ENCODE measurements around the gene ZNF189. TPM values are rescaled to one million over a fixed set of nuclear protein-coding genes. Genes with fewer than 3 reads are reported as not detected.

Gene ZNF189
- total RNA-seq, 1 donor from 2014 or later, result 14.2 TPM

GRCh38 chr9:101417977-101418376 lies 19.3 kb downstream of the ZNF189 start:
- intact Hi-C loops (cut with micrococcal nuclease), result no loop called here

DNA sequence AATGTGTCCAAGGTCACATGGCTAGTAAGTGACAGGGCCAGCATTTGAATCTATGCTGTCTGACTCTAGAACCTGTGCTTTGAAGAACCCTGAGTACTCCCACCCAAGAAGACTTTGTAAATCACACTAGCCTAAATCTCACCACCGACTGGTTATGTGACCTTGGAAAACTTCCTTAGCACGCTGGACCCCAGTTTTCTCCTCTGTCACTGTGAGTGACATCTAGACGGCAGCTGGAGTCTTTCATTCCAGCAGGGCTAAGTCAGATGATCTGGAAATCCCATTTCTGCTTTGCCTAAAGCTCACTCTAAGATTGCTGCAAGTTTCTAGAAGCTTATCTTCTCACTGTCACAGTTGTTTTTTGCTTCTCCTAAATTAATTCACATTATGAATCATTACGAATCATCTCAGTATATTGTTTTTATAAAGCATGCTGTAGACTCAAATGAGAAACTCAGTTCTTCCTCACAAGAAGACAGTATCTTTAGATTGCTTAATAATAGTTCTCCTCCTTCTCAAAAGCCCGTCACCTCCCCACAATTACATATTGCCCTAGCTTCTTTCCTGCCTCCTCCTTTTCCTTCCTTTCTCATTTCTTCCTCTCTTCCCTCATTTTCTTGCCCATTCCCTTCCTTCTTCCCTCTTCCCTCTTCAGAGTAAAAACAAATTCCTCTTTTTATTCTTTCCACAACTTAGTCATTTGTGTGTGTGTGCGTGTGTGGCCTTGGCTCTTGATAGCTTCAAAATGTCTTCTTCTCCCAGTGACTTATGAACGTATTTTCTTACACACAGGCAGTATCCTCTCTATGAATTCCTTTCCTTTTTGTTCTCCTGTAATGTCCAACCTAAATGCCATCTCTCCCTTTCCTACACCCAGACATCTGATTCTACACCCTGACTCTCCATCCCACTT lies 20.1 kb downstream of the ZNF189 start:
- intact Hi-C loops (cut with micrococcal nuclease), result no loop called here

DNA sequence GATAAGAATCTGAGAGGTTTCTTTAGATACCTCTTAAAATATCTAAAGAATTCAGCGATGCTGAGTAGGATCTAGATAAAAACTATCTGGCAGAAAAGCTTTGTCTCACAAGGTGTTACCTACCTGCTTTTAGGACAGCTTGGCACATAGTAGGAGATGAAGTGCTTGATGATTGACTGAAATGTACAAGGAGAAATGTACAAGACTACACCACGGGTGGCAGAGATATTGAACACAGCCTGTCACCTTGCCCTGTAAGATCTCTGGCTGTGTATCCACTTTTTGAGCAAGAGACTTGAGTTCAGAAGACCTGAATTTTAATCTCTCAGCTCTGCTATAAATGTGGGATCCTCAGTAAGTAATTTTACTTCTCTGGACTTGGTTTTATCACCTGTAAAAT lies 21.2 kb downstream of the ZNF189 start:
- intact Hi-C loops (cut with micrococcal nuclease), result no loop called here

GRCh38 chr9:101421653-101422065 lies 23.0 kb downstream of the ZNF189 start:
- intact Hi-C loops (cut with micrococcal nuclease), result no loop called here

DNA sequence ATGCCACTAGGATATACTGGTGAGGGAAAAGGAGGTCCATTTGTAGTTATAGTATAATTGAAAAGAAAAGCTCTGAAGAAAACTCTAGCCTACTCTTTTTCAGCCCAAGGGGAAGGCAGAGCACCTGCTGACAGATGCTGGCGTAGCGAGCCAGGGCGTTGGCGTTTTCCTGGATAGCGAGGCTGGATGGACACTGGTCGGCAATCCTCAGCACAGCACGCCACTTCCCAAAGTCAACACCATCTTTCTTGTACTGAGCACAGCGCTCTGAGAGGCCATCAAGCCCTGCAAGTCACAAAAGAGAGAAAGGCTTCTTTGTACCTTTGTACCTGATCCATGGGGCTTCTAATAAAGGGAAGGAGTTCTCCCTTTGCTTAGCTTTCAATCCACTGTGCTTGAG lies 28.7 kb downstream of the ZNF189 start:
- intact Hi-C loops (cut with micrococcal nuclease), result no loop called here

DNA sequence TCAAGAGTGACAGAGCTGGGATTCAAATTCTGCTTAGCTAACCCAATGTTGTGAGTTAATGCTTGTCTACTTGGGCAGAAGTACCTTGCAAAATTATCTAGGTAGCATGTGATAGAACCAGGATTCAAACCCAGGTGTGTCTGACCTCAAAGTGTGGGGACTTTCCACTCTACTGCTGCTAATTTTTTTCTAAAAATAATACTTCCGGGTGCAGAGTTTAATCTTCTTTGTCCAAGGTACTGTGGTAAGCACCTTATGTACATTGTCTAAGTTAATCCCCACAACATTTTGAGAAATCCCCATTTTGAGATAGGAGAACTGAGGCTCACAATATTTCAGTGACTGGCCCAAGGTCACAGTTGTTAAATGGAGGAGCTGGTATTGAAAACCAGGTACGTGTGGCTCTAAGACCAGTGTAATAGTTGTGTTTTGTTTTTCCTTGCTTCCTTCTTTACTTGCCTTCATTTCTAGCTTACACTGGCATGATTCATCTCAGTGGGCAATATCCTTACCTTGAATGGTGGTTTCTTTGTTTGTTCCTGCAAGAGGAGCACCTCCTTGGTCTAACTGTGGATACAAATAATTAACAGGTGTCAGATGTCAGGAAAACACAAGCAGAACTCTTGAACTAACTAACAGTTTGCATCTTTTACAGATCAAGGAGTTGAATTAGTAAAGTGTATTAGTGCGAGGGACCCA lies 29.5 kb downstream of the ZNF189 start:
- intact Hi-C loops (cut with micrococcal nuclease), result no loop called here

DNA sequence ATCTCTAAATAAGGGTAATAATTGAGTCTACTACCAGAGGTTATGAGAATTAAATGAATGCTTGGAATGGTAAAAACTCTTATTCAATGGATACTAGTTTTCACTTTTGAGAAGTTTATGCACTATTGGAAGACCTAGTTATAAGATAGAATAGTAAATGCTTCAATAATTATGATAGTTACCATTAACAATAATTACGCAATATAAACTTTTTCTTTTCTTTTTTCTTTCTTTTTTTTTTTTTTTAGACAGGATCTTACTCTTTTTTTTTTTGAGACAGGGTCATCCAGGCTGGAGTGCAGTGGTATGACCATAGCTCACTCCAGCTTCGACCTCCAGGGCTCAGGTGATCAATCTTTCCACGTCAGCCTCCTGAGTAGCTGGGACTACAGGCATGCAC lies 30.3 kb downstream of the ZNF189 start:
- intact Hi-C loops (cut with micrococcal nuclease), result no loop called here

- intact Hi-C loops (cut with micrococcal nuclease), result no loop called here
Measured at GRCh38 chr9:101429736-101430135, 31.1 kb downstream of the ZNF189 start.

DNA sequence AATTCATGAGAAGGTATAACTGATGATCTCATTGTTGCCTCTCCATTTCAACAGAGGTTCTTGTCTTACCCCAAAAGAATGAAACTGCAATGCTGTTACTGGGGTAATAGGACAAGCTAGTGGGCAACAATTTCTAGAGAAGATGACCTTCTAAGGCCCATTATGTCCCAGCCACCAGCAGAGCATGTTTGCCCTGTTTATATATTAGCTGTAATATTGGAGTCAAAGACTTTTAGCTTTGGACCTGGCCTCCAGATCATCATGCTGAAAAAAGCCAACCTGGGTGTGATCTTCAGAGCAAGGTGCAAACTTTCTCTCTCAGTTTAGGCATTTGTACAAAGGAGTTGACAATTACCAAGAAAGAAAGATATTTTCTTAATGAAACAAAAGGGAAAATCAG lies 33.5 kb downstream of the ZNF189 start:
- intact Hi-C loops (cut with micrococcal nuclease), result no loop called here

DNA sequence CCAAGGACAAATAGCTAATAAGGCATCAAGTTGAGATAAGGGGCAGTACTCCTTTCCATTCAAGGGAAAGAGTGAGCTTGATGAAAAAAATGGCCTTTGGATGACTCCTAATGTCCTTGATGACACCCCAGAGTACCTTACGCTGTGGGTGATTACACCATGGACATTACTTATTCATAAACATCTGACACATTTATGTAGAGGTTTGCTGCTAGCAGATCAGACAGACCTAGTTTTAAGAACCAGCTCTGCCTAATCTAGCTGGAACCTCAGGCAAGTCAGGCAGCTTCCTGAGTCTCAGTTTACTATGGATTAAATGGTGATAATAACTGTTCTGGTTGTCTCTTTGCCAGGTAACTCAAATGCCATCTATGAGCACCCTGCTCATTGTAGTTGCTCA lies 34.1 kb downstream of the ZNF189 start:
- intact Hi-C loops (cut with micrococcal nuclease), result no loop called here

GRCh38 chr9:101433229-101433628 lies 34.6 kb downstream of the ZNF189 start:
- intact Hi-C loops (cut with micrococcal nuclease), result no loop called here

DNA sequence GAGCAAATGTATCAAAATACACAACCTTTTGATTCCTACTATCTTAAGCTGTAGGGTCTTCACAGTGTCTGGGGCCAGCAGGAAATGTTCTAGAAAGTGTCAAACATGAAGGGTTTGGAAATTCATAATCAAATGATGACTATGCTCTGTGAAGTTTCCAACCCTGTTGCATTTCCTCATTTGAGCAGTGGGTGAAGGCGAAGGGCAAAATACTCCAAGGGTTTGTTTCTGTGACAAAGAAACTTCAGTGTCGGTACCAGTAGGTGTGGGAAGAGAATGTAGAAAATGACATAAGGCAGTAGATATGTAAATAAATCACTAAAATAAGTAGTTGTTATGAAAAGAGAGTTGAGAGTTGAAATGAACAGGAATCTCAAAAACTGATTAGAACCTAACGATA lies 36.3 kb downstream of the ZNF189 start:
- intact Hi-C loops (cut with micrococcal nuclease), result no loop called here

- intact Hi-C loops (cut with micrococcal nuclease), result no loop called here
Measured at GRCh38 chr9:101435601-101436079, 37.0 kb downstream of the ZNF189 start, which contains the start of gene ALDOB. TSS of gene ALDOB (minus strand) at chr9:101435774. CDS start at chr9:101430887, 4,887 bp downstream.

DNA sequence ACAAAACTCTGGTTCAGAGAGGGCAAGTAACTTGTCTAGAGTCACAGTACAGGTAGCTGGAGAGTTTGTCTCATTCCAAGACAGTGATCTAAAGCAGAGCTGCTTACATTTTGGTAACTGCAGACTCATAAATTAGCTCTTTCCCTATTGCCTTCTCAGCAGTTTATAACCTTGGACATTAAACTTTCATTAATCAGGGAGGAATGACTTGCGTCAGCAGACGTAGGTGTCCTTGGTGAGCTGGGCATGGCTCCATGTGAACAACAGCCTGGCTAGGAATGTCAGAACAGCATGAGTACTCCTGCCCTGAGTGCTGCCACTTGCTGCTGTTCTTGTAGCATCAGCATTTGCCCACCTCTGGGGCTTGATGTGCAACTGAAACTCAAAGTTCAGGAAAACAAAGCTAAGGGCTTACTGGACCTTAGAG lies 39.2 kb downstream of the ZNF189 start:
- intact Hi-C loops (cut with micrococcal nuclease), result no loop called here

- intact Hi-C loops (cut with micrococcal nuclease), result no loop called here
Measured at GRCh38 chr9:101438523-101438922, 39.9 kb downstream of the ZNF189 start.

DNA sequence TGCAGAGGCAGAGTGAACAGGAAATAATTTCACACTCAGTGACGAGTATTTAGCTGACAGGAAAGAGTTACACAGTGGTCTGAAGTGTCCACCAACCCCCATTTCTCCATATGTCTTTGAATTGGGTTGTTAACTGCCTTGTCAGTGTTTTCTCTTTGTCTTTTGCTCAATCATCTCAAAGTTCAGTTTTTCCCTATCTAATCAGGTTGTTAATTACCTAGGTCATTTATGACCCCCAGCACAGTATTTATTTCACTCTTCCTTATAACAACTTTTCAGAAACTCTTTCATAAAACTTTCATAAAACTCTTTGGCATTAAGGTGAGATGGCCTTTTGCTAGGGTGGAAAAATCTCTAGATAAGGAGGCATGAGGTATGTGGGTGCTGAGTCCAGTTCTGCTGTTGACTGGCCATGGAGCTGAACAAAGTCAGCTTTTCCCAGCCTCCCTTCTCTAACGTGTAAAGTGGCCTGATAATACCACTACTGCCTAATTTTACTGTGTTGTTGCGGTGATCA lies 42.1 kb downstream of the ZNF189 start:
- intact Hi-C loops (cut with micrococcal nuclease), result no loop called here

DNA sequence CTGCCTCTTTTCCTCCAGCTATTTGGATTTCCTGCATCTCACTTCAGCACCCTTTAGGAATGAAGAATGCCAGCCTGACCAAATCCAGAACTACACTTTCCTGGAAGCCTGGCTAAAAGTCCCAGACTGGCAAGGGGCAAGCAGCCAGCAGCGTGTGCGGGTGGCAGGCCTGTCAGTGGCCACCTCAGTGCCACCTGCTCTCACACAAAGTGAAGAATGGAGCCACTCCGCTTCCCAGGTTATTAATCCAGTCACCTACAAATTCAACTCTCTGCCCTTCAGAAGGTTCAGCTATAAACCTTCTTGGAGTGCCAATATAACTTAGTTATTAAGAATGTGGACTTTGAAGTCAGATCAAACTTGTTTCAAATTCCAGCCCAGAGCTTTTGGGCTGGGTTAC lies 43.7 kb downstream of the ZNF189 start:
- intact Hi-C loops (cut with micrococcal nuclease), result no loop called here

DNA sequence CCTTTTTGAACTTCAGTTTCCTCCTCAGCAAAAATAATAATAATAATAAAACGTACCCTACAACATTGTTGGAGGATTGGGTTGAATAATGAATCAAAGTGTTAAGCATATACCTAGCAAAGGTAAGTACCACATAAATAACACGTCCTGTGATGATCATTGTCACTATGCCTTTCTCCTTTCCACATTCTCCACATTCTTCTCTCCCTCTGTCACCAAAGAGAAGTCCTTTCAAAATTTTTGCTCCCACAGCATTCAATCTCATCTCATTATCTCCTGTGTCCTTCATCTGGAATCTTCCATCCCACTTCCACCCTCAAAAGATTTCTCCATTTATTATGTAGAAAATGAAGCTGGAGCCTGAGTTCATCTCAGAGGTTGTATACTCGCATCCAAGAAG lies 44.1 kb downstream of the ZNF189 start:
- intact Hi-C loops (cut with micrococcal nuclease), result no loop called here

DNA sequence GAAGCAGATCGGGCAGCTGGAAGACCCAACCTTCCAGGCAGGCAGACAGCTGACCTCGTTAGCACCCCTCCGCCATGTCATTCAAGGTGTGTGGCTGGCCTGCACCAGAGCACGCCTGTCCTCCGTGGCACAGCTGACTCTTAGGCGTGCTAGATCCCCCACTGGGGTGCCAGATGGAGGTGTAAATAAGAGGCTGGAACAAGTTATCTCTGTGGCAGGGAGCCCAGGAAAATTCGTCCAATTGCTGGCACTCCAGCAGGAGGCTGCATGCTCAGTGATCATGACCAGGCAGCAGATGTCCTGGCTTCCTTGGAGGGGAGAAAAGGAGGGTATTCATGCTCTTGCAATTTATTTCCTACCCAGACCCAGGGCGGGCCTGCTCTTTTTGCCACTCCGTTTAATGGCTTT lies 44.7 kb downstream of the ZNF189 start:
- intact Hi-C loops (cut with micrococcal nuclease), result no loop called here

- intact Hi-C loops (cut with micrococcal nuclease), result no loop called here
Measured at GRCh38 chr9:101445353-101446029, 46.8 kb downstream of the ZNF189 start.

GRCh38 chr9:101446732-101447131 lies 48.1 kb downstream of the ZNF189 start:
- intact Hi-C loops (cut with micrococcal nuclease), result no loop called here
